SK-N-SH treated with all-trans-retinoic acid at 6 μM for 48 hours (cell line): ENCODE measurements around the gene APOC3.

Experiments used
- ARNTL ChIP-seq: fragments of 450-650 bp; formaldehyde crosslinking; IDR thresholded peaks from 2 replicates; pipeline ENCODE4 v1.5.0; 2020; ENCODE audit warnings: low read depth, mild to moderate bottlenecking, moderate library complexity, borderline replicate concordance
- GLIS3 ChIP-seq: fragments of 250-450 bp; sonication (Bioruptor Pico); IDR thresholded peaks from 2 replicates; pipeline ENCODE4 v1.5.0; 2020; ENCODE audit warnings: mild to moderate bottlenecking, moderate library complexity
- ZC3H10 ChIP-seq: fragments of 250-450 bp; sonication (Bioruptor Pico); IDR thresholded peaks from 2 replicates; pipeline ENCODE4 v1.5.1; 2021; ENCODE audit warnings: mild to moderate bottlenecking, moderate library complexity
- TF ChIP-seq, protein P1 (sequence below): fragments of 250-450 bp; sonication (Bioruptor Pico); IDR thresholded peaks from 2 replicates; pipeline ENCODE4 v1.8.0; 2020; ENCODE audit warnings: mild to moderate bottlenecking, moderate library complexity, borderline replicate concordance

DNA sequence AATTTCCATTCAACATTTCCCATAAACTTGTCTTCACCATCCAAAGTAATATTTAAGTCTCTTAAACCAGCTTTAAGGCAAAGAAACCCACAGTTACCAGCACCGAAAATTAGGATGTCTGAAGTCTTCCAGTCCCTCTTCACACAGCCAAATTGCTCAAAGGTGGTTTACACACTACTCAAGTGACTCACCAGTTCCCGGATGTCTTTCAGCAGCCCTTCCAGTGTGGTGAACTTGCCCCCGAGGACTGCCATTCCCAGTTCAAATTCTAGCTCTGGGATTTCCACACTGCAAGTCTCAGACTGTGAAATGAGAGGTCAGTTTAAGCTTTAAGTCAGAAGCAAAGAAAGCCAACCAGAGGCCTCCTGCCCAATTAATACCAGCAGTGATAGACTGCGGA is 47.0 kb upstream of the APOC3 start:
- TF ChIP-seq, protein P1, sequence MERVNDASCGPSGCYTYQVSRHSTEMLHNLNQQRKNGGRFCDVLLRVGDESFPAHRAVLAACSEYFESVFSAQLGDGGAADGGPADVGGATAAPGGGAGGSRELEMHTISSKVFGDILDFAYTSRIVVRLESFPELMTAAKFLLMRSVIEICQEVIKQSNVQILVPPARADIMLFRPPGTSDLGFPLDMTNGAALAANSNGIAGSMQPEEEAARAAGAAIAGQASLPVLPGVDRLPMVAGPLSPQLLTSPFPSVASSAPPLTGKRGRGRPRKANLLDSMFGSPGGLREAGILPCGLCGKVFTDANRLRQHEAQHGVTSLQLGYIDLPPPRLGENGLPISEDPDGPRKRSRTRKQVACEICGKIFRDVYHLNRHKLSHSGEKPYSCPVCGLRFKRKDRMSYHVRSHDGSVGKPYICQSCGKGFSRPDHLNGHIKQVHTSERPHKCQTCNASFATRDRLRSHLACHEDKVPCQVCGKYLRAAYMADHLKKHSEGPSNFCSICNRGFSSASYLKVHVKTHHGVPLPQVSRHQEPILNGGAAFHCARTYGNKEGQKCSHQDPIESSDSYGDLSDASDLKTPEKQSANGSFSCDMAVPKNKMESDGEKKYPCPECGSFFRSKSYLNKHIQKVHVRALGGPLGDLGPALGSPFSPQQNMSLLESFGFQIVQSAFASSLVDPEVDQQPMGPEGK: no peak
- TF ChIP-seq ARNTL (CRISPR knock-in tag): no peak
- TF ChIP-seq ZC3H10: no peak
- TF ChIP-seq GLIS3: no peak
